Liver (tissue), 3 donors: ENCODE data around the gene POGK.

Experiments
- GABPA ChIP-seq, 2 donors: IDR thresholded peaks in 1 of 2; conservative IDR thresholded peaks in 1 of 2; 2 replicates each; pipeline ENCODE4 v1.6.1; 2016; ENCODE audit warnings: antibody characterized with exemption in 2 of 2, mild to moderate bottlenecking in 1 of 2, moderate library complexity in 1 of 2
- JUND ChIP-seq, 2 donors: IDR thresholded peaks; 2 replicates each; pipeline ENCODE4 v1.6.1; 2016; ENCODE audit warnings: antibody characterized with exemption in 2 of 2
- NR2F2 ChIP-seq: IDR thresholded peaks from 2 replicates; pipeline ENCODE4 v1.6.1; 2016; ENCODE audit warnings: antibody characterized with exemption
- RAD21 ChIP-seq, 2 donors: IDR thresholded peaks; 2 replicates each; pipeline ENCODE4 v1.6.1; 2016; ENCODE audit warnings: antibody characterized with exemption in 2 of 2, mild to moderate bottlenecking in 2 of 2
- RXRA ChIP-seq, 2 donors: IDR thresholded peaks; 2 replicates each; pipeline ENCODE4 v1.6.1; 2017 to 2018; ENCODE audit warnings: antibody characterized with exemption in 2 of 2, mild to moderate bottlenecking in 1 of 2
- TAF1 ChIP-seq: conservative IDR thresholded peaks from 2 replicates; pipeline ENCODE4 v1.6.1; 2016; ENCODE audit warnings: antibody characterized with exemption, mild to moderate bottlenecking
- TF ChIP-seq, protein P1 (sequence below): fragments of 150-350 bp; IDR thresholded peaks from 2 replicates; pipeline ENCODE4 v1.5.1; 2017; ENCODE audit warnings: improper control_type of control experiment, low read depth, low read length; ENCODE audit not compliant: missing input control
- TF ChIP-seq, protein P2 (sequence below): IDR thresholded peaks from 2 replicates; pipeline ENCODE4 v1.6.1; 2016; ENCODE audit warnings: antibody characterized with exemption, mild to moderate bottlenecking
- TF ChIP-seq, protein P3 (sequence below): IDR thresholded peaks from 2 replicates; pipeline ENCODE4 v1.6.1; 2016; ENCODE audit warnings: antibody characterized with exemption
- TF ChIP-seq, protein P4 (sequence below): IDR thresholded peaks from 2 replicates; pipeline ENCODE4 v1.6.1; 2016; ENCODE audit warnings: antibody characterized with exemption
- donor health status: healthy.
- donor health status: healthy.

DNA sequence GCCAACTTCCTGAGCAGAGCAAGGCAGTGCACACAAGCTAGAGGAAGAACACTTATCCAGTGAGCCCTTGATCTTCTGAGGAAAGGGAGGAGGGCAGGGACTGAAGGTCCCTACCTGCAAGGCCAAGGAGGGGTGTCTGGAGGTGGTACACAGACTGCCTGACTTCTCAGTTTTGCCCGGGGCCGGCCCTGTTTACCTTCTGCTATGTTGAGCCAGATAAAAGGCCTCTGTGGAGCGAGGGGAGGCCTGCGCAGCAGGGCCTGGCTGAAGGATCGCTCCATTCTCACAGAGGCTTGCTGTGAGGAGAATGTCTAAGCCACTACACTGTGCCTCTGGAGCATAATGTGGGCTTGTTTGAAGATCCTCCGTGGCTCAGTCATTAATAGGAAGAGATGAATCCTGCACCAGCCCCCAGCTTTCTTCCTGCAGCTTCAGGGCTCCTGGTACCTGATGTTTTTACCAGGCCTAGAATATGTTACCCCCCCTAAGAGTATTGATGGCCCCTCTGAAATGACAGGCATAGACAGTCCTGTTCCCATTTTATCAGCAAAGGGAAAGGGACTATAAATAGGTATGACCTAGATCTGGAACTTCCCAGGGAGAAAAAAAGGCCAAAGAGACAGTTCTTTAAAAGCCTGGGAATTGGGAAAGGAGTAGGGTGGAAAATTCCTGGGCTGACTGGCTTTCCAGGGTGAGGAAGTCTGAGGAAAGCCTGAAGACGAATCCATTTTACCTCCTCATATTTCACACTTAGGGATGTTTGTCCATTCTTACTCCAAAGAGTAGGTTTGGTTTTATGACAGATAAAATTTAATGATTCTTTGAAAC, 4.7 kb downstream of the POGK start:
- TF ChIP-seq, protein P1, sequence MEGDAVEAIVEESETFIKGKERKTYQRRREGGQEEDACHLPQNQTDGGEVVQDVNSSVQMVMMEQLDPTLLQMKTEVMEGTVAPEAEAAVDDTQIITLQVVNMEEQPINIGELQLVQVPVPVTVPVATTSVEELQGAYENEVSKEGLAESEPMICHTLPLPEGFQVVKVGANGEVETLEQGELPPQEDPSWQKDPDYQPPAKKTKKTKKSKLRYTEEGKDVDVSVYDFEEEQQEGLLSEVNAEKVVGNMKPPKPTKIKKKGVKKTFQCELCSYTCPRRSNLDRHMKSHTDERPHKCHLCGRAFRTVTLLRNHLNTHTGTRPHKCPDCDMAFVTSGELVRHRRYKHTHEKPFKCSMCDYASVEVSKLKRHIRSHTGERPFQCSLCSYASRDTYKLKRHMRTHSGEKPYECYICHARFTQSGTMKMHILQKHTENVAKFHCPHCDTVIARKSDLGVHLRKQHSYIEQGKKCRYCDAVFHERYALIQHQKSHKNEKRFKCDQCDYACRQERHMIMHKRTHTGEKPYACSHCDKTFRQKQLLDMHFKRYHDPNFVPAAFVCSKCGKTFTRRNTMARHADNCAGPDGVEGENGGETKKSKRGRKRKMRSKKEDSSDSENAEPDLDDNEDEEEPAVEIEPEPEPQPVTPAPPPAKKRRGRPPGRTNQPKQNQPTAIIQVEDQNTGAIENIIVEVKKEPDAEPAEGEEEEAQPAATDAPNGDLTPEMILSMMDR = no peak
- TF ChIP-seq, protein P2, sequence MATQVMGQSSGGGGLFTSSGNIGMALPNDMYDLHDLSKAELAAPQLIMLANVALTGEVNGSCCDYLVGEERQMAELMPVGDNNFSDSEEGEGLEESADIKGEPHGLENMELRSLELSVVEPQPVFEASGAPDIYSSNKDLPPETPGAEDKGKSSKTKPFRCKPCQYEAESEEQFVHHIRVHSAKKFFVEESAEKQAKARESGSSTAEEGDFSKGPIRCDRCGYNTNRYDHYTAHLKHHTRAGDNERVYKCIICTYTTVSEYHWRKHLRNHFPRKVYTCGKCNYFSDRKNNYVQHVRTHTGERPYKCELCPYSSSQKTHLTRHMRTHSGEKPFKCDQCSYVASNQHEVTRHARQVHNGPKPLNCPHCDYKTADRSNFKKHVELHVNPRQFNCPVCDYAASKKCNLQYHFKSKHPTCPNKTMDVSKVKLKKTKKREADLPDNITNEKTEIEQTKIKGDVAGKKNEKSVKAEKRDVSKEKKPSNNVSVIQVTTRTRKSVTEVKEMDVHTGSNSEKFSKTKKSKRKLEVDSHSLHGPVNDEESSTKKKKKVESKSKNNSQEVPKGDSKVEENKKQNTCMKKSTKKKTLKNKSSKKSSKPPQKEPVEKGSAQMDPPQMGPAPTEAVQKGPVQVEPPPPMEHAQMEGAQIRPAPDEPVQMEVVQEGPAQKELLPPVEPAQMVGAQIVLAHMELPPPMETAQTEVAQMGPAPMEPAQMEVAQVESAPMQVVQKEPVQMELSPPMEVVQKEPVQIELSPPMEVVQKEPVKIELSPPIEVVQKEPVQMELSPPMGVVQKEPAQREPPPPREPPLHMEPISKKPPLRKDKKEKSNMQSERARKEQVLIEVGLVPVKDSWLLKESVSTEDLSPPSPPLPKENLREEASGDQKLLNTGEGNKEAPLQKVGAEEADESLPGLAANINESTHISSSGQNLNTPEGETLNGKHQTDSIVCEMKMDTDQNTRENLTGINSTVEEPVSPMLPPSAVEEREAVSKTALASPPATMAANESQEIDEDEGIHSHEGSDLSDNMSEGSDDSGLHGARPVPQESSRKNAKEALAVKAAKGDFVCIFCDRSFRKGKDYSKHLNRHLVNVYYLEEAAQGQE = peak; percentile 80
- TF ChIP-seq NR2F2 = no peak
- no peak for TF ChIP-seq JUND (IDR thresholded peaks at IDR 0.05)
- TF ChIP-seq RAD21 (IDR thresholded peaks at IDR 0.05) = no peak
- TF ChIP-seq TAF1 = no peak
- TF ChIP-seq, protein P3, sequence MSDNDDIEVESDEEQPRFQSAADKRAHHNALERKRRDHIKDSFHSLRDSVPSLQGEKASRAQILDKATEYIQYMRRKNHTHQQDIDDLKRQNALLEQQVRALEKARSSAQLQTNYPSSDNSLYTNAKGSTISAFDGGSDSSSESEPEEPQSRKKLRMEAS = no peak
- TF ChIP-seq, protein P4, sequence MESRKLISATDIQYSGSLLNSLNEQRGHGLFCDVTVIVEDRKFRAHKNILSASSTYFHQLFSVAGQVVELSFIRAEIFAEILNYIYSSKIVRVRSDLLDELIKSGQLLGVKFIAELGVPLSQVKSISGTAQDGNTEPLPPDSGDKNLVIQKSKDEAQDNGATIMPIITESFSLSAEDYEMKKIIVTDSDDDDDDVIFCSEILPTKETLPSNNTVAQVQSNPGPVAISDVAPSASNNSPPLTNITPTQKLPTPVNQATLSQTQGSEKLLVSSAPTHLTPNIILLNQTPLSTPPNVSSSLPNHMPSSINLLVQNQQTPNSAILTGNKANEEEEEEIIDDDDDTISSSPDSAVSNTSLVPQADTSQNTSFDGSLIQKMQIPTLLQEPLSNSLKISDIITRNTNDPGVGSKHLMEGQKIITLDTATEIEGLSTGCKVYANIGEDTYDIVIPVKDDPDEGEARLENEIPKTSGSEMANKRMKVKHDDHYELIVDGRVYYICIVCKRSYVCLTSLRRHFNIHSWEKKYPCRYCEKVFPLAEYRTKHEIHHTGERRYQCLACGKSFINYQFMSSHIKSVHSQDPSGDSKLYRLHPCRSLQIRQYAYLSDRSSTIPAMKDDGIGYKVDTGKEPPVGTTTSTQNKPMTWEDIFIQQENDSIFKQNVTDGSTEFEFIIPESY = no peak
- no peak for TF ChIP-seq RXRA (IDR thresholded peaks at IDR 0.05)
- TF ChIP-seq GABPA (IDR thresholded peaks at IDR 0.05 in 1 of 2, conservative IDR thresholded peaks at IDR 0.05 in 1 of 2) = no peak
